22Rv1 (cell line): ENCODE measurements around the gene CTBP2.

Experiments
- CTCF ChIP-seq: fragments of 450-650 bp; IDR thresholded peaks from 2 replicates; pipeline ENCODE4 v1.5.1; 2017; ENCODE audit warnings: mild to moderate bottlenecking
- ZFX ChIP-seq: fragments of 450-650 bp; IDR thresholded peaks from 2 replicates; pipeline ENCODE4 v1.6.1; 2017; ENCODE audit warnings: antibody characterized with exemption, borderline replicate concordance

GRCh38 chr10:124990671-124991625 is 169.4 kb downstream of the CTBP2 start:
- TF ChIP-seq CTCF: no peak
- TF ChIP-seq ZFX: no peak
